ENCODE results near the gene TIMMDC1. TPM values are rescaled to one million over a fixed set of nuclear protein-coding genes. Genes with fewer than 3 reads are reported as not detected.
A peak's percentile ranks its signal among the peaks of the same experiment; 100 is the strongest.

The TIMMDC1 gene
- total and polyA plus RNA-seq, 10 of the 15 experiments (the other 5 are each of a cell fraction or from before 2014, with no cell fraction given): 55.9 to 146 (median 72.1) TPM

- TF ChIP-seq NFYB (IDR thresholded peaks at IDR 0.05; ENCODE audit: insufficient read depth, low read depth, low read length) (peak; percentile 73; the same call in 1 of the 2 replicates), E4F1 (IDR thresholded peaks at IDR 0.05; ENCODE audit: borderline replicate concordance, partially characterized antibody) (peak; percentile 60), PAX5 (IDR thresholded peaks at IDR 0.05; ENCODE audit: borderline replicate concordance, low read depth, low read length) (no peak), E2F8 (IDR thresholded peaks at IDR 0.05; ENCODE audit: low read depth, partially characterized antibody) (peak; percentile 74), SIN3A (IDR thresholded peaks at IDR 0.05; ENCODE audit: low read depth, low read length) (peak; percentile 83; the same call in 1 of the 2 replicates), KDM1A (IDR thresholded peaks at IDR 0.05; ENCODE audit: borderline replicate concordance) (no peak), ATF2 (IDR thresholded peaks at IDR 0.05; ENCODE audit: low read length) (no peak), ATF3 (IDR thresholded peaks at IDR 0.05; ENCODE audit: borderline replicate concordance, extremely low read depth, low read depth, low read length) (no peak), EZH2 (IDR thresholded peaks at IDR 0.05; ENCODE audit: borderline replicate concordance, control insufficient read depth, low read depth, low read length) (no peak), E2F4 (IDR thresholded peaks at IDR 0.05; ENCODE audit: low read depth, low read length) (no peak), CHD2 (IDR thresholded peaks at IDR 0.05; ENCODE audit: borderline replicate concordance, low read depth, low read length) (peak; percentile 86), ZNF687 (IDR thresholded peaks at IDR 0.05) (peak; percentile 85), RCOR1 (conservative IDR thresholded peaks at IDR 0.05; ENCODE audit: low read depth, low read length) (no peak), ZNF217 (IDR thresholded peaks at IDR 0.05) (no peak), CHD4 (IDR thresholded peaks at IDR 0.05) (no peak), PML (IDR thresholded peaks at IDR 0.05; ENCODE audit: low read length) (peak; percentile 79)
Observed at GRCh38 chr3:119498186-119499011, at the start of gene TIMMDC1 (continued).

Data from GM12878 (cell line).